Mesendoderm (in vitro differentiated cells): ENCODE measurements around the gene CAMK2G.
A peak's percentile ranks its signal among the peaks of the same experiment; 100 is the strongest.

Experiments
- DNase-seq: peaks from one replicate; pipeline ENCODE4 v3.0.0; 2013
- H2AK5ac ChIP-seq: 2 replicates; pipeline ENCODE4 v1.6.1; 2013; ENCODE audit warnings: low read length, inconsistent platforms
- H2BK120ac ChIP-seq: 2 replicates; pipeline ENCODE4 v1.6.1; 2013; ENCODE audit warnings: low read depth, mild to moderate bottlenecking, low read length, moderate library complexity, mixed read lengths
- H2BK15ac ChIP-seq: replicated peaks from 2 replicates; pipeline ENCODE4 v1.6.1; 2013; ENCODE audit warnings: low read depth, mild to moderate bottlenecking, moderate library complexity
- H2BK5ac ChIP-seq: 2 replicates; pipeline ENCODE4 v1.6.1; 2013; ENCODE audit warnings: low read length, inconsistent platforms
- H3K18ac ChIP-seq: 2 replicates; pipeline ENCODE4 v1.6.1; 2013; ENCODE audit warnings: mild to moderate bottlenecking, low read length, mixed read lengths
- H3K23ac ChIP-seq: one replicate; pipeline ENCODE4 v1.6.1; 2013; ENCODE audit warnings: low read length
- H3K27ac ChIP-seq: 2 replicates; pipeline ENCODE4 v1.5.1; 2013; ENCODE audit warnings: low read depth, mild to moderate bottlenecking, inconsistent platforms, low read length, moderate library complexity
- H3K27me3 ChIP-seq: 2 replicates; pipeline ENCODE4 v1.6.1; 2013; ENCODE audit warnings: low read length, control low read depth, mild to moderate bottlenecking, inconsistent platforms; ENCODE audit not compliant: insufficient read depth, poor library complexity
- H3K36me3 ChIP-seq: 2 replicates; pipeline ENCODE4 v1.6.1; 2013; ENCODE audit warnings: low read length, inconsistent platforms; ENCODE audit not compliant: control insufficient read depth, insufficient read depth
- H3K4ac ChIP-seq: one replicate; pipeline ENCODE4 v1.6.1; 2013; ENCODE audit warnings: low read depth, mild to moderate bottlenecking, low read length, moderate library complexity
- H3K4me1 ChIP-seq: 2 replicates; pipeline ENCODE4 v1.6.1; 2013; ENCODE audit warnings: low read depth, low read length, inconsistent platforms; ENCODE audit not compliant: control insufficient read depth
- H3K4me2 ChIP-seq: 2 replicates; pipeline ENCODE4 v1.6.1; 2013; ENCODE audit warnings: low read length
- H3K4me3 ChIP-seq: 2 replicates; pipeline ENCODE4 v1.5.1; 2013; ENCODE audit warnings: mild to moderate bottlenecking, low read length
- H3K56ac ChIP-seq: one replicate; pipeline ENCODE4 v1.6.1; 2013; ENCODE audit warnings: low read length
- H3K79me1 ChIP-seq: 2 replicates; pipeline ENCODE4 v1.6.1; 2013; ENCODE audit warnings: low read length, inconsistent platforms
- H3K79me2 ChIP-seq: 2 replicates; pipeline ENCODE4 v1.6.1; 2013; ENCODE audit warnings: mild to moderate bottlenecking, low read length; ENCODE audit not compliant: control insufficient read depth, insufficient read depth
- H3K9ac ChIP-seq: 2 replicates; pipeline ENCODE4 v1.6.1; 2013; ENCODE audit warnings: low read length, inconsistent platforms
- H4K5ac ChIP-seq: one replicate; pipeline ENCODE4 v1.6.1; 2013; ENCODE audit warnings: low read length
- H4K8ac ChIP-seq: one replicate; pipeline ENCODE4 v1.6.1; 2013; ENCODE audit warnings: low read depth, mild to moderate bottlenecking, control low read depth, low read length, moderate library complexity
- WGBS: extraction: QIAGEN DNeasy Blood & Tissue Kit; methylation state at CpG from one replicate; pipeline ENCODE4 v1.1.7; 2013; ENCODE audit warnings: low lambda C conversion rate, missing lambda C conversion rate; ENCODE audit not compliant: insufficient coverage; ENCODE audit errors: extremely low coverage; 5-methylcytosine and 5-hydroxymethylcytosine counted together

CAMK2G gene

GRCh38 chr10:73814276-73814895, 60.0 kb downstream of the CAMK2G start:
- H3K4me3 ChIP-seq, result no peak overlapping the region
- H3K4me1 ChIP-seq, result peaks cover 8% of the 10 kb centered on the region
- H4K8ac ChIP-seq, result no peak overlapping the region
- H3K36me3 ChIP-seq, result no peaks in the 10 kb centered on the region
- H3K18ac ChIP-seq, result no peak overlapping the region
- H3K79me2 ChIP-seq, result no peaks in the 10 kb centered on the region
- no peak overlapping the region for H4K5ac ChIP-seq
- no peak overlapping the region for H3K27ac ChIP-seq
- H3K23ac ChIP-seq, result no peak overlapping the region
- H3K27me3 ChIP-seq, result no peaks in the 10 kb centered on the region
- H2BK5ac ChIP-seq, result no peak overlapping the region
- H2BK15ac ChIP-seq, result no peak overlapping the region
- H3K4ac ChIP-seq, result no peak overlapping the region
- H2BK120ac ChIP-seq, result no peak overlapping the region
- no peak for DNase-seq
- H3K56ac ChIP-seq, result no peak overlapping the region
- no peak overlapping the region for H3K9ac ChIP-seq
- H3K4me2 ChIP-seq, result no peak overlapping the region
- no peak overlapping the region for H2AK5ac ChIP-seq
- WGBS, result no CpG with 5 or more reads among the region's 13 CpGs
- no peaks in the 10 kb centered on the region for H3K79me1 ChIP-seq

GRCh38 chr10:73813333-73813732, 61.0 kb downstream of the CAMK2G start:
- no peak overlapping the region for H2BK120ac ChIP-seq
- no peak overlapping the region for H3K4me3 ChIP-seq
- H3K27ac ChIP-seq, result no peak overlapping the region
- H3K4me1 ChIP-seq, result peaks cover 5% of the 10 kb centered on the region
- H3K36me3 ChIP-seq, result no peaks in the 10 kb centered on the region
- no peaks in the 10 kb centered on the region for H3K79me1 ChIP-seq
- H2BK15ac ChIP-seq, result no peak overlapping the region
- no peaks in the 10 kb centered on the region for H3K79me2 ChIP-seq
- no peak overlapping the region for H2AK5ac ChIP-seq
- no peak for DNase-seq
- no peak overlapping the region for H3K18ac ChIP-seq
- no peak overlapping the region for H2BK5ac ChIP-seq
- H3K4me2 ChIP-seq, result no peak overlapping the region
- H3K23ac ChIP-seq, result no peak overlapping the region
- no peak overlapping the region for H3K4ac ChIP-seq
- no peak overlapping the region for H3K56ac ChIP-seq
- WGBS, result no CpG with 5 or more reads among the region's 7 CpGs
- H4K5ac ChIP-seq, result no peak overlapping the region
- no peak overlapping the region for H3K9ac ChIP-seq
- no peak overlapping the region for H4K8ac ChIP-seq
- H3K27me3 ChIP-seq, result no peaks in the 10 kb centered on the region

- H2BK5ac ChIP-seq, result no peak overlapping the region
- no peak overlapping the region for H3K18ac ChIP-seq
- WGBS, result no CpG with 5 or more reads among the region's 4 CpGs
- H4K5ac ChIP-seq, result no peak overlapping the region
- DNase-seq, result peak; percentile 59
- H3K27me3 ChIP-seq, result no peaks in the 10 kb centered on the region
- H3K36me3 ChIP-seq, result no peaks in the 10 kb centered on the region
- no peak overlapping the region for H3K4me3 ChIP-seq
- H2BK15ac ChIP-seq, result no peak overlapping the region
- no peak overlapping the region for H4K8ac ChIP-seq
- H3K4me2 ChIP-seq, result no peak overlapping the region
- no peak overlapping the region for H3K27ac ChIP-seq
- H3K23ac ChIP-seq, result no peak overlapping the region
- H3K79me1 ChIP-seq, result no peaks in the 10 kb centered on the region
- H2AK5ac ChIP-seq, result no peak overlapping the region
- no peaks in the 10 kb centered on the region for H3K79me2 ChIP-seq
- H3K56ac ChIP-seq, result no peak overlapping the region
- no peak overlapping the region for H2BK120ac ChIP-seq
- no peak overlapping the region for H3K9ac ChIP-seq
- peaks cover 5% of the 10 kb centered on the region for H3K4me1 ChIP-seq
- no peak overlapping the region for H3K4ac ChIP-seq
These were observed 61.7 kb downstream of the CAMK2G start for GRCh38 chr10:73812657-73813056.

- H3K27ac ChIP-seq, result peak overlapping the region; percentile 66
- WGBS, result no CpG with 5 or more reads among the region's 63 CpGs
- H2BK5ac ChIP-seq, result no peak overlapping the region
These were observed 63.5 kb downstream of the CAMK2G start for GRCh38 chr10:73810735-73811465.

GRCh38 chr10:73810358-73810734, 64.0 kb downstream of the CAMK2G start:
- no peak overlapping the region for H2BK5ac ChIP-seq
- no peaks in the 10 kb centered on the region for H3K79me2 ChIP-seq
- no peak overlapping the region for H2BK15ac ChIP-seq
- H3K4me3 ChIP-seq, result no peak overlapping the region
- H3K56ac ChIP-seq, result peak overlapping the region; percentile 91
- H4K5ac ChIP-seq, result no peak overlapping the region
- no peak overlapping the region for H3K4ac ChIP-seq
- H3K23ac ChIP-seq, result no peak overlapping the region
- H3K4me2 ChIP-seq, result peak overlapping the region; percentile 33
- no peak for DNase-seq
- H3K9ac ChIP-seq, result peak overlapping the region; percentile 87
- no peak overlapping the region for H3K18ac ChIP-seq
- H4K8ac ChIP-seq, result no peak overlapping the region
- no peak overlapping the region for H3K27ac ChIP-seq
- H2AK5ac ChIP-seq, result no peak overlapping the region
- H3K36me3 ChIP-seq, result peaks cover 2% of the 10 kb centered on the region
- peaks cover 3% of the 10 kb centered on the region for H3K4me1 ChIP-seq
- H3K79me1 ChIP-seq, result no peaks in the 10 kb centered on the region
- H3K27me3 ChIP-seq, result no peaks in the 10 kb centered on the region
- WGBS, result no CpG with 5 or more reads among the region's 7 CpGs
- no peak overlapping the region for H2BK120ac ChIP-seq

More at GRCh38 chr10:73810735-73811465, 63.5 kb downstream of the CAMK2G start:
- Histone ChIP-seq H2BK15ac (no peak overlapping the region), H3K56ac (peak overlapping the region; percentile 91), H3K4me2 (peak overlapping the region; percentile 33), H3K4ac (no peak overlapping the region), H4K5ac (no peak overlapping the region), H2BK120ac (no peak overlapping the region), H3K18ac (peak overlapping the region; percentile 46), H2AK5ac (no peak overlapping the region), H3K4me3 (peak overlapping the region; percentile 74), H3K27me3 (no peaks in the 10 kb centered on the region), H3K36me3 (peaks cover 2% of the 10 kb centered on the region), H3K4me1 (peaks cover 3% of the 10 kb centered on the region), H3K23ac (no peak overlapping the region), H3K79me2 (no peaks in the 10 kb centered on the region), H3K9ac (peak overlapping the region; percentile 87), H4K8ac (no peak overlapping the region), H3K79me1 (no peaks in the 10 kb centered on the region)
- DNase-seq, result peak; percentile 53
